Astrocyte (in vitro differentiated cells and primary cell): Measurements from ENCODE around the gene PRM2. TPM values are rescaled to one million over a fixed set of nuclear protein-coding genes. Genes with fewer than 3 reads are reported as not detected.

Experiments used
- DNase-seq: peaks from one replicate; pipeline ENCODE4 v3.0.0-alpha.2; 2010; ENCODE audit warnings: low read depth
- FAIRE-seq: peaks from 2 replicates; lab custom pipeline; 2011; peaks lifted over from hg19 to GRCh38; lab: Jason Lieb, UNC
- H2AFZ ChIP-seq: 2 replicates; pipeline ENCODE4 v1.6.0; 2012; ENCODE audit warnings: low read depth, low read length, inconsistent platforms
- H3K27ac ChIP-seq: 2 replicates; pipeline ENCODE4 v1.5.1; 2011; ENCODE audit warnings: low read depth, low read length, inconsistent platforms
- H3K27me3 ChIP-seq: 2 replicates; pipeline ENCODE4 v1.6.0; 2011; ENCODE audit warnings: low read length, inconsistent platforms; ENCODE audit not compliant: insufficient read depth
- H3K36me3 ChIP-seq: 2 replicates; pipeline ENCODE4 v1.5.1; 2011; ENCODE audit warnings: low read length, inconsistent platforms; ENCODE audit not compliant: insufficient read depth
- H3K4me1 ChIP-seq: 2 replicates; pipeline ENCODE4 v1.5.1; 2011; ENCODE audit warnings: low read length, inconsistent platforms; ENCODE audit not compliant: insufficient read depth
- H3K4me2 ChIP-seq: 2 replicates; pipeline ENCODE4 v1.6.0; 2012; ENCODE audit warnings: low read length, inconsistent platforms
- H3K4me3 ChIP-seq: 2 replicates; pipeline ENCODE4 v1.5.1; 2011; ENCODE audit warnings: low read depth, mild to moderate bottlenecking, low read length, inconsistent platforms; ENCODE audit not compliant: insufficient read depth
- H3K79me2 ChIP-seq: 2 replicates; pipeline ENCODE4 v1.6.0; 2012; ENCODE audit warnings: mild to moderate bottlenecking, low read length, inconsistent platforms; ENCODE audit not compliant: insufficient read depth
- H3K9ac ChIP-seq: 2 replicates; pipeline ENCODE4 v1.6.0; 2012; ENCODE audit warnings: mild to moderate bottlenecking, low read length, inconsistent platforms
- H3K9me3 ChIP-seq: 2 replicates; pipeline ENCODE4 v1.5.1; 2012; ENCODE audit warnings: low read depth, mild to moderate bottlenecking, low read length, inconsistent platforms; ENCODE audit not compliant: insufficient read depth
- H4K20me1 ChIP-seq: 2 replicates; pipeline ENCODE4 v1.6.0; 2012; ENCODE audit warnings: low read length, inconsistent platforms; ENCODE audit not compliant: insufficient read depth
- H3K27ac Mint-ChIP-seq: one replicate; pipeline ENCODE4 v1.8.0; 2021; ENCODE audit warnings: mild to moderate bottlenecking, mixed read lengths; ENCODE audit not compliant: unreplicated experiment
- H3K27me3 Mint-ChIP-seq: one replicate; pipeline ENCODE4 v1.8.0; 2021; ENCODE audit warnings: low read depth, mixed read lengths; ENCODE audit not compliant: unreplicated experiment
- H3K36me3 Mint-ChIP-seq: one replicate; pipeline ENCODE4 v1.8.0; 2021; ENCODE audit warnings: low read depth, mixed read lengths; ENCODE audit not compliant: unreplicated experiment
- H3K4me1 Mint-ChIP-seq: one replicate; pipeline ENCODE4 v1.8.0; 2021; ENCODE audit warnings: low read depth, mixed read lengths; ENCODE audit not compliant: unreplicated experiment
- H3K4me3 Mint-ChIP-seq: one replicate; pipeline ENCODE4 v1.8.0; 2021; ENCODE audit warnings: mild to moderate bottlenecking, moderate library complexity, mixed read lengths; ENCODE audit not compliant: unreplicated experiment
- H3K9me3 Mint-ChIP-seq: one replicate; pipeline ENCODE4 v1.8.0; 2021; ENCODE audit warnings: mild to moderate bottlenecking, mixed read lengths; ENCODE audit not compliant: unreplicated experiment
- EZH2 ChIP-seq: IDR thresholded peaks from 2 replicates; pipeline ENCODE4 v1.6.1; 2012; ENCODE audit warnings: mild to moderate bottlenecking, low read length, inconsistent platforms; ENCODE audit not compliant: insufficient read depth
- total RNA-seq: library from RNA; stranded (reverse); gene quantifications from 2 replicates; pipeline ENCODE4 v1.2.1, GENCODE V29; 2021
- TF ChIP-seq, protein P1 (sequence below): IDR thresholded peaks from 2 replicates; pipeline ENCODE4 v1.5.1; 2011; ENCODE audit warnings: low read depth, mild to moderate bottlenecking, inconsistent platforms, low read length, moderate library complexity; ENCODE audit not compliant: insufficient read depth

PRM2 gene
- total RNA-seq, 1 donor from 2014 or later, result not detected

DNA sequence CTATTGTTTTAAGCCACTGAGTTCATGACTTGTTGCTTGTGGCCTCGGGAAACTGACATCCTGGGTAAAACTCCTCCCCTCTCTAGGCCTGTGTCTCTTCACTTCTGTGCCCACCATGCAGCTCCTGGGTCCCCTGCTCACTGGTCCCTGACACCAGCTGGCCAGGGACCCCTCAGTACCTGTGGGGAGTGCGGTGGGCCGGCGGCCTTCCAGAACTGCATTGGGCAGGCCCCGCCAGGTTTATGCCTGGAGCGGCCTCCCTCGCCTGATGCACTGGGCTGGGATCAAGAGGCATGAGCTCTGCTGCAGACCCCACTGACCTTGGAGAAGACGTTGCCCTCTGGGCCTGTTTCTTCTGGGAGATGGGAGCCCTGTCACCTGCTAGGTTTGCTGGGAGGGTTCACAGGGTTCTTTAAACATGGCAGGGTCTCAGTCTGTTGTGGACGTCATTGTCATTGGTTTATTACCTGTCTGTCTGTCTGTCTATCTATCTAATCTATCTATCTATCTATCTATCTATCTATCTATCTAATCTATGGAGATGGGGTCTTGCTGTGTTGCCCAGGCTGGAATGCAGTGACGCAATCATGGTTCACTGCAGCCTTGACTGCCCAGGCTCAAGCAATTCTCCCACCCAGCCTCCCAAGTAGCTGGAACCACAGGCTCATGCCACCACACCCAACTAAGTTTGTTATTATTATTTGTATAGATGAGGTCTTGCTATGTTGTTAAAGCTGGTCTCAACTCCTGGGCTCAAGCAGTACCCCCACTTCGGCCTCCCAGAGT lies 47.5 kb upstream of the PRM2 start:
- H3K36me3 ChIP-seq, result no peaks in the 10 kb centered on the region
- Mint-ChIP-seq H3K36me3 (peaks cover 3% of the 10 kb centered on the region), H3K27me3 (peaks cover 7% of the 10 kb centered on the region), H3K27ac (no peak overlapping the region), H3K4me1 (peaks cover 22% of the 10 kb centered on the region), H3K9me3 (no peaks in the 10 kb centered on the region), H3K4me3 (no peak overlapping the region)
- H3K4me2 ChIP-seq, result no peak overlapping the region
- H3K9me3 ChIP-seq, result no peaks in the 10 kb centered on the region
- no peaks in the 10 kb centered on the region for H3K27me3 ChIP-seq
- H3K9ac ChIP-seq, result no peak overlapping the region
- TF ChIP-seq EZH2, result no peak
- TF ChIP-seq, protein P1, sequence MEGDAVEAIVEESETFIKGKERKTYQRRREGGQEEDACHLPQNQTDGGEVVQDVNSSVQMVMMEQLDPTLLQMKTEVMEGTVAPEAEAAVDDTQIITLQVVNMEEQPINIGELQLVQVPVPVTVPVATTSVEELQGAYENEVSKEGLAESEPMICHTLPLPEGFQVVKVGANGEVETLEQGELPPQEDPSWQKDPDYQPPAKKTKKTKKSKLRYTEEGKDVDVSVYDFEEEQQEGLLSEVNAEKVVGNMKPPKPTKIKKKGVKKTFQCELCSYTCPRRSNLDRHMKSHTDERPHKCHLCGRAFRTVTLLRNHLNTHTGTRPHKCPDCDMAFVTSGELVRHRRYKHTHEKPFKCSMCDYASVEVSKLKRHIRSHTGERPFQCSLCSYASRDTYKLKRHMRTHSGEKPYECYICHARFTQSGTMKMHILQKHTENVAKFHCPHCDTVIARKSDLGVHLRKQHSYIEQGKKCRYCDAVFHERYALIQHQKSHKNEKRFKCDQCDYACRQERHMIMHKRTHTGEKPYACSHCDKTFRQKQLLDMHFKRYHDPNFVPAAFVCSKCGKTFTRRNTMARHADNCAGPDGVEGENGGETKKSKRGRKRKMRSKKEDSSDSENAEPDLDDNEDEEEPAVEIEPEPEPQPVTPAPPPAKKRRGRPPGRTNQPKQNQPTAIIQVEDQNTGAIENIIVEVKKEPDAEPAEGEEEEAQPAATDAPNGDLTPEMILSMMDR, result no peak
- FAIRE-seq, result no peak
- no peaks in the 10 kb centered on the region for H4K20me1 ChIP-seq
- H3K4me3 ChIP-seq, result no peak overlapping the region
- H3K79me2 ChIP-seq, result no peaks in the 10 kb centered on the region
- no peak overlapping the region for H3K27ac ChIP-seq
- H3K4me1 ChIP-seq, result peaks cover 15% of the 10 kb centered on the region
- no peak for DNase-seq
- no peak overlapping the region for H2AFZ ChIP-seq

DNA sequence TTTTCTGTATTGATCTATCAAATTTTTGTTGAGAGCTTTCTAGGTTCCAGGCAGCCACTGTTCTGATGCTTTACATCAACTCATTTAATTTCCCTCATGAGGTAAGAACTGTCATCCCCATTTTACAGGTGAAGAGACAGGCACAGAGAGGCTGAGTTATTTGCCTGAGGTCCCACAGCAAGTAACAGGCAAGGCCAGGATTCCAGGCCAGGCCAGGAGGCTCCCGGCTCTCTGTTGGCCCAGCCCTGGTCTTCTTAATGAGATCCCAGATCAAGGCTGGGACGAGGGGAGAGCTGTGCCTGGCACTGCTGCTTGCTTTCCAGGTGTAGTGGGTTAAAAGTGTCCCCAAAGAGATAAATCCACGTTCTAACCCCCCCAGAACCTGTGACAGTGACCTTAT lies 46.5 kb upstream of the PRM2 start:
- Mint-ChIP-seq H3K4me1 (peaks cover 21% of the 10 kb centered on the region), H3K36me3 (peaks cover 3% of the 10 kb centered on the region), H3K27me3 (peaks cover 7% of the 10 kb centered on the region), H3K9me3 (no peaks in the 10 kb centered on the region), H3K27ac (no peak overlapping the region), H3K4me3 (no peak overlapping the region)
- no peaks in the 10 kb centered on the region for H4K20me1 ChIP-seq
- DNase-seq, result no peak
- H3K27me3 ChIP-seq, result no peaks in the 10 kb centered on the region
- no peak for FAIRE-seq
- H3K9me3 ChIP-seq, result no peaks in the 10 kb centered on the region
- peaks cover 5% of the 10 kb centered on the region for H3K4me1 ChIP-seq
- no peaks in the 10 kb centered on the region for H3K36me3 ChIP-seq
- TF ChIP-seq, protein P1, result no peak
- TF ChIP-seq EZH2, result no peak
- no peak overlapping the region for H3K4me2 ChIP-seq
- no peak overlapping the region for H3K4me3 ChIP-seq
- H2AFZ ChIP-seq, result no peak overlapping the region
- no peak overlapping the region for H3K27ac ChIP-seq
- H3K79me2 ChIP-seq, result no peaks in the 10 kb centered on the region
- no peak overlapping the region for H3K9ac ChIP-seq

DNA sequence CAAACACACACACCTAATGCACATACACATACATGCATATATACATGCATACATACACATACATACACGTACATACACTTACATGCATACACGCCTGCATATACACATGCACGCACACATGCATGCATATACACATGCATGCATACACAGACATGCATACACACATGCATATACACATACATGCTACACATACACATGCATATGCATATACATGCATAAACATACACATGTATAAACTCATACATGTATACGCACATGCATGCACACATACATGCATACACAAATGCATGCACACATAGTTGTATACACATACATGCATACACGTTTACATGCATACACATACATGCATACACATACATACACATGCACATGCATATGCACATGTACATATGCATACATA lies 45.4 kb upstream of the PRM2 start:
- Mint-ChIP-seq H3K9me3 (no peaks in the 10 kb centered on the region), H3K4me3 (no peak overlapping the region), H3K4me1 (peaks cover 17% of the 10 kb centered on the region), H3K27ac (no peak overlapping the region), H3K27me3 (peaks cover 7% of the 10 kb centered on the region), H3K36me3 (no peaks in the 10 kb centered on the region)
- FAIRE-seq (no peak), DNase-seq (no peak)
- H3K4me3 ChIP-seq, result no peak overlapping the region
- H4K20me1 ChIP-seq, result no peaks in the 10 kb centered on the region
- no peaks in the 10 kb centered on the region for H3K27me3 ChIP-seq
- H3K9me3 ChIP-seq, result no peaks in the 10 kb centered on the region
- H3K4me2 ChIP-seq, result no peak overlapping the region
- no peak overlapping the region for H2AFZ ChIP-seq
- no peaks in the 10 kb centered on the region for H3K79me2 ChIP-seq
- no peak overlapping the region for H3K27ac ChIP-seq
- H3K4me1 ChIP-seq, result peaks cover 6% of the 10 kb centered on the region
- H3K36me3 ChIP-seq, result no peaks in the 10 kb centered on the region
- TF ChIP-seq, protein P1, result no peak
- TF ChIP-seq EZH2, result no peak
- H3K9ac ChIP-seq, result no peak overlapping the region
